HepG2 (cell line): Measurements from ENCODE around the gene TF. TPM values are rescaled to one million over a fixed set of nuclear protein-coding genes. Genes with fewer than 3 reads are reported as not detected.

Source experiments
- ATAC-seq: fragments of 200-7000 bp; cut with Tn5 transposase; 3 replicates; pipeline ENCODE4 v1.9.1; 2020; ENCODE audit warnings: mild to moderate bottlenecking, moderate library complexity
- BruUV-seq: library from RNA; stranded (reverse); fragments of 400-500 nt; replicated peaks from 2 replicates; lab custom pipeline; 2021; lab: Mats Ljungman, UMichigan
- CTCF ChIA-PET: fragments of 300-600 bp; formaldehyde crosslinking; extraction: SDS; loops from one replicate; lab custom pipeline; 2021; ENCODE audit warnings: low total read pairs, inconsistent platforms, low intra/inter-chr PET ratio; lab: Yijun Ruan, JAX
- POLR2A ChIA-PET: fragments of 350-600 bp; sonication (Branson Sonifier 250); formaldehyde crosslinking; loops from one replicate; lab custom pipeline; 2020; ENCODE audit warnings: antibody characterized with exemption, inconsistent platforms; lab: Yijun Ruan, JAX
- DNase-seq: peaks from one replicate; pipeline ENCODE4 v3.0.0-alpha.2; 2015; ENCODE audit warnings: low spot score
- FAIRE-seq: peaks from 3 replicates; lab custom pipeline; 2011; peaks lifted over from hg19 to GRCh38; lab: Jason Lieb, UNC
- H2AFZ ChIP-seq: one replicate; pipeline ENCODE4 v1.6.1; 2011; ENCODE audit warnings: low read length, inconsistent platforms
- H3K27ac ChIP-seq: fragments of 300-600 bp; 3 replicates; pipeline ENCODE4 v1.8.0; 2011; ENCODE audit warnings: mixed run types, mild to moderate bottlenecking, mixed read lengths, low read length, inconsistent platforms; ENCODE audit not compliant: insufficient read depth; ENCODE audit errors: extremely low read length
- H3K27me3 ChIP-seq, 2 experiments: fragments of 200-600 bp in 1 of 2; 2 replicates in 1 of 2; 3 replicates in 1 of 2; pipeline versions ENCODE4 v1.6.0 to v1.8.0; 2011; ENCODE audit warnings: low read length in 2 of 2, mild to moderate bottlenecking in 2 of 2, moderate library complexity in 2 of 2, inconsistent platforms in 1 of 2; ENCODE audit not compliant: insufficient read depth in 2 of 2, control insufficient read depth in 1 of 2
- H3K36me3 ChIP-seq, 2 experiments: fragments of 200-600 bp in 1 of 2; replicated peaks in 1 of 2; 2 replicates in 1 of 2; 3 replicates in 1 of 2; pipeline versions ENCODE4 v1.5.1 to v1.8.0; 2011; ENCODE audit warnings: low read length in 2 of 2, inconsistent platforms in 1 of 2; ENCODE audit not compliant: insufficient read depth in 2 of 2, control insufficient read depth in 1 of 2
- H3K4me1 ChIP-seq: 2 replicates; pipeline ENCODE4 v1.5.1; 2012; ENCODE audit warnings: low read length, inconsistent platforms; ENCODE audit not compliant: insufficient read depth
- H3K4me2 ChIP-seq: 2 replicates; pipeline ENCODE4 v1.6.0; 2011; ENCODE audit warnings: low read depth, low read length, inconsistent platforms
- H3K4me3 ChIP-seq, 3 experiments: fragments of 200-600 bp in 1 of 3; sonication (generic), shearing (Covaris generic) in 1 of 3; replicated peaks in 1 of 3; 2 replicates each; pipeline ENCODE4 v1.5.1; 2011 to 2016; ENCODE audit warnings: low read length in 3 of 3, inconsistent platforms in 2 of 3, low read depth in 2 of 3, mild to moderate bottlenecking in 2 of 3, control low read depth in 1 of 3, mixed read lengths in 1 of 3; ENCODE audit not compliant: insufficient read depth in 1 of 3
- H3K79me2 ChIP-seq: one replicate; pipeline ENCODE4 v1.6.1; 2011; ENCODE audit warnings: low read length, inconsistent platforms; ENCODE audit not compliant: insufficient read depth
- H3K9ac ChIP-seq: 2 replicates; pipeline ENCODE4 v1.6.0; 2011; ENCODE audit warnings: mild to moderate bottlenecking, low read depth, low read length, inconsistent platforms; ENCODE audit not compliant: insufficient read depth
- H3K9me3 ChIP-seq: 2 replicates; pipeline ENCODE4 v1.5.1; 2012; ENCODE audit warnings: mild to moderate bottlenecking, low read length
- H4K20me1 ChIP-seq: 2 replicates; pipeline ENCODE4 v1.6.0; 2011; ENCODE audit warnings: inconsistent platforms, mild to moderate bottlenecking, low read length, moderate library complexity; ENCODE audit not compliant: insufficient read depth
- HNRNPL ChIP-seq: fragments of 200-400 bp; formaldehyde crosslinking; IDR thresholded peaks from 2 replicates; pipeline ENCODE4 v1.6.1; 2017; ENCODE audit warnings: mild to moderate bottlenecking, low read depth, low read length
- KDM1A ChIP-seq: IDR thresholded peaks from 2 replicates; pipeline ENCODE4 v1.6.1; 2016; ENCODE audit warnings: missing compliant biosample characterization
- KLF11 ChIP-seq: IDR thresholded peaks from 2 replicates; pipeline ENCODE4 v1.6.1; 2016; ENCODE audit warnings: missing compliant biosample characterization
- PRDM4 ChIP-seq: sonication (generic); formaldehyde crosslinking; IDR thresholded peaks from 2 replicates; pipeline ENCODE4 v1.9.0; 2021; ENCODE audit warnings: missing genetic modification reagents, borderline replicate concordance
- RNF2 ChIP-seq: fragments of 450-650 bp; conservative IDR thresholded peaks from 2 replicates; pipeline ENCODE4 v1.6.1; 2016; ENCODE audit warnings: low read depth
- SUZ12 ChIP-seq: fragments of 150-350 bp; IDR thresholded peaks from 2 replicates; pipeline ENCODE4 v1.6.1; 2014; ENCODE audit warnings: low read depth, low read length
- TRAFD1 ChIP-seq: sonication (generic); formaldehyde crosslinking; IDR thresholded peaks from 2 replicates; pipeline ENCODE4 v1.5.1; 2020; ENCODE audit warnings: missing genetic modification reagents, mild to moderate bottlenecking, borderline replicate concordance
- ZNF501 ChIP-seq: sonication (generic); formaldehyde crosslinking; IDR thresholded peaks from 2 replicates; pipeline ENCODE4 v1.5.1; 2020; ENCODE audit warnings: mild to moderate bottlenecking, moderate library complexity, missing genetic modification reagents
- ZNF616 ChIP-seq: sonication (generic); formaldehyde crosslinking; IDR thresholded peaks from 2 replicates; pipeline ENCODE4 v1.5.0; 2020; ENCODE audit warnings: low read depth, mild to moderate bottlenecking, missing genetic modification reagents
- WGBS: methylation state at CpG from one replicate; pipeline ENCODE4 v1.1.6; 2017; ENCODE audit warnings: low lambda C conversion rate; 5-methylcytosine and 5-hydroxymethylcytosine counted together
- in situ Hi-C: cut with HindIII; loops from 2 replicates; pipeline ENCODE4 v1.10.0; 2017; ENCODE audit warnings: low pct_unique_long_range_greater_than_20kb; ENCODE audit not compliant: extremely low pct_ligation_motif_present
- intact Hi-C: fragments of 100-400 bp; cut with micrococcal nuclease; formaldehyde crosslinking; loops from one replicate; pipeline ENCODE4 v1.10.0; 2022; ENCODE audit not compliant: unreplicated experiment
- polyA plus RNA-seq, 8 experiments: library from polyadenylated mRNA; depleted of rRNA in 3 of 8; stranded (reverse) in 7 of 8; unstranded in 1 of 8; fragments of >200 nt; fragmentation: Illumina TruSeq in 4 of 8; extraction: Trizol in 4 of 8; gene quantifications; 2 replicates each; pipeline versions ENCODE4 v1.2.1 to v1.2.3, GENCODE V29; 2011 to 2016; ENCODE audit warnings: low read depth in 4 of 8, missing spikeins in 1 of 8, mixed read lengths in 1 of 8; ENCODE audit not compliant: insufficient read depth in 1 of 8
- total RNA-seq, 5 experiments: library from RNA; depleted of rRNA; stranded (reverse); fragments of >200 nt; fragmentation: Illumina TruSeq; extraction: Trizol; gene quantifications; 2 replicates each; pipeline ENCODE4 v1.2.3, GENCODE V29; 2016; ENCODE audit warnings: low read depth in 1 of 5

Gene TF
- total and polyA plus RNA-seq, 2 of the 13 experiments (the other 11 are each of a cell fraction or from before 2014, with no cell fraction given) = 10,074 to 11,821 TPM

- Histone ChIP-seq H3K9me3 (no peaks in the 10 kb centered on the region), H3K79me2 (no peaks in the 10 kb centered on the region), H4K20me1 (no peaks in the 10 kb centered on the region), H3K27me3 (peaks cover 0 to 19% of the 10 kb centered on the region in 2 experiments; a peak in 3 of 5 replicates), H3K9ac (no peak overlapping the region), H3K4me1 (peaks cover 8% of the 10 kb centered on the region), H3K4me2 (no peak overlapping the region)
- no peak for ATAC-seq
- intact Hi-C loops = no loop called here
- in situ Hi-C loops = no loop called here
- DNase-seq = no peak
- no peak for TF ChIP-seq ZNF501 (CRISPR knock-in tag)
- no peak for TF ChIP-seq RNF2
- no peak for TF ChIP-seq SUZ12
- no peak for TF ChIP-seq HNRNPL
- TF ChIP-seq KDM1A = no peak
- no peak for TF ChIP-seq ZNF616 (CRISPR knock-in tag)
- TF ChIP-seq TRAFD1 (CRISPR knock-in tag) = no peak
- no peak for TF ChIP-seq PRDM4 (CRISPR knock-in tag)
- no peak for TF ChIP-seq KLF11 (CRISPR knock-in tag)
- TF ChIP-seq, all 625 proteins: peak for 0
- Histone ChIP-seq H2AFZ (no peak overlapping the region), H3K36me3 (peaks cover 2 to 3% of the 10 kb centered on the region in 2 experiments; a peak in 3 of 5 replicates), H3K27ac (no peak overlapping the region), H3K4me3 (no peak overlapping the region)
- BruUV-seq = no TSS peak
- 83% methylated on average over 3 of the region's 4 CpGs for WGBS
- ChIA-PET CTCF (no interaction called here), POLR2A (no interaction called here)
- FAIRE-seq = no peak
Measured at GRCh38 chr3:133827684-133828083, 81.5 kb downstream of the TF start.
